ENCODE results near the gene PPP2R5B.
A peak's percentile ranks its signal among the peaks of the same experiment; 100 is the strongest.

Gene PPP2R5B

DNA sequence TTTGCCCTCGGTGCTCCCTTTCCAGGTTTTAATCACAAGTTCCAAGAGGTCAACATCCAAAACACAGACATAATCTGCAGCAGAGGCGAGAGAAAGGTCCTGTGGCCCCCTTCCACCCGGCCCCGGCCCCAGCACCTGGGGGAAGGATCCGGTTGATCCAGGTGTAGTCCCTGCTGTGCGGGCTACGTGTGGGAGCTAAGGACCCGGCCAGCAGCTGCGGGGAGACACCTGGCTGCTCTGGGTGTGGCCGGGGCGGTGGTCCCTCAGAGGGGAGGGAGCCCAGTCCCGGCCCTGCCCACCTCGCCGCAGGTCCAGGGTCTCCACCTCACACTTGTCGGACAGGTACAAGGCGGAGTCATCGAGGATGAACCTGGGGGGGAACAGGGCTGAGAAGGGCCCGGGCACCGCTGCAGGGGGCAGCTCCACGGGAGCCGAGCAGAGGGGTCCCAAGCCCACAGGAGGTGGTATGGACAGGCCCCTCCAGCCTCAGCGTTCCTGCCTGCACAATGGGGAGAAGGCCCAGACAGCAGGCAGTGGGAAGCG, 21.1 kb upstream of the PPP2R5B start:
- in situ Hi-C loops (cut with HindIII; ENCODE audit: low pct_unique_long_range_greater_than_20kb, low sequenced_read_pairs) = no loop called here
- DNase-seq (ENCODE audit: low read depth in 1 of 2, low spot score in 1 of 2) = no peak
- no peak for TF ChIP-seq JUND (IDR thresholded peaks at IDR 0.05; ENCODE audit: low read depth)

GRCh38 chr11:64905516-64906313, 18.8 kb upstream of the PPP2R5B start:
- no peak for DNase-seq (ENCODE audit: low read depth in 1 of 2, low spot score in 1 of 2)
- in situ Hi-C loops (cut with HindIII; ENCODE audit: low pct_unique_long_range_greater_than_20kb, low sequenced_read_pairs) = no loop called here
- no peak for TF ChIP-seq JUND (IDR thresholded peaks at IDR 0.05; ENCODE audit: low read depth)

GRCh38 chr11:64906314-64906635, 18.2 kb upstream of the PPP2R5B start:
- in situ Hi-C loops (cut with HindIII; ENCODE audit: low pct_unique_long_range_greater_than_20kb, low sequenced_read_pairs) = no loop called here
- TF ChIP-seq JUND (IDR thresholded peaks at IDR 0.05; ENCODE audit: low read depth) = no peak
- DNase-seq (ENCODE audit: low read depth in 1 of 2, low spot score in 1 of 2) = no peak

GRCh38 chr11:64908766-64909165, 15.7 kb upstream of the PPP2R5B start:
- no peak for TF ChIP-seq JUND (IDR thresholded peaks at IDR 0.05; ENCODE audit: low read depth)
- DNase-seq (ENCODE audit: low read depth in 1 of 2, low spot score in 1 of 2) = no peak
- in situ Hi-C loops (cut with HindIII; ENCODE audit: low pct_unique_long_range_greater_than_20kb, low sequenced_read_pairs) = no loop called here

DNA sequence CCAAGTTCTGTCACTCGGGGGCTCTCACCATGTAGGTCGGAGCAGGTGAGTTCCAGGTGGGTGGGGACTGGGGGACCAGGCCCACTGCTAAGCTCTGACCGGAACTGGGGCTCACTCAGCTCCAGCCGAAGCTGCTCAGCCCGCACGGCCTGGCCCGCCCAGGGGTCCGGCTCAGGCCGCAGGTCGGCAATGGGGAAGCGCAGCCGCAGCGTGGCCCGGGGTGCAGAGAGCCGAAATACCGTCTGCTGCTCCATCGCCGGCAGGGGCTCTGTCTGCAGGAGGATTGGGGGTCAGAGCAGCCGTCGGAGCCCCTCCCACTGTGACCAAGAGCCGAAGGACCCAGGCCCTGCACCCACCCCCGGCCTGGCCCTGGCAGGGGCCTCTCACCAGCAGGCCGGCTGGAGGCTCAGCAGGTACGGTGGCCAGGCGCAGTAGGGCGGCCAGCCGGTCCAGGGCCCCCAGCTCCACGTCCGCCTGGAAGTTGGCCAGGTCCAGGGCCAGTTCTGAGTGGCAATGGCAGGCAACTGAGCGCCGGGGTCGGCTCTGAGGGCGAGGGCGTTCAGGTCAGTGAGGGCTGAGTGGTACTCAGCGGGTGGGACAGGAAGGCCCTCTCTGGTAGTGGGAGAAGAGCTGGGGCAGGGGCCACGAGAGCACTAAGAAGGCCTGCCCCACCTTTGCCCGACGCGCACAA, 14.7 kb upstream of the PPP2R5B start:
- no peak for DNase-seq (ENCODE audit: low read depth in 1 of 2, low spot score in 1 of 2)
- no peak for TF ChIP-seq JUND (IDR thresholded peaks at IDR 0.05; ENCODE audit: low read depth)
- in situ Hi-C loops (cut with HindIII; ENCODE audit: low pct_unique_long_range_greater_than_20kb, low sequenced_read_pairs) = no loop called here

DNA sequence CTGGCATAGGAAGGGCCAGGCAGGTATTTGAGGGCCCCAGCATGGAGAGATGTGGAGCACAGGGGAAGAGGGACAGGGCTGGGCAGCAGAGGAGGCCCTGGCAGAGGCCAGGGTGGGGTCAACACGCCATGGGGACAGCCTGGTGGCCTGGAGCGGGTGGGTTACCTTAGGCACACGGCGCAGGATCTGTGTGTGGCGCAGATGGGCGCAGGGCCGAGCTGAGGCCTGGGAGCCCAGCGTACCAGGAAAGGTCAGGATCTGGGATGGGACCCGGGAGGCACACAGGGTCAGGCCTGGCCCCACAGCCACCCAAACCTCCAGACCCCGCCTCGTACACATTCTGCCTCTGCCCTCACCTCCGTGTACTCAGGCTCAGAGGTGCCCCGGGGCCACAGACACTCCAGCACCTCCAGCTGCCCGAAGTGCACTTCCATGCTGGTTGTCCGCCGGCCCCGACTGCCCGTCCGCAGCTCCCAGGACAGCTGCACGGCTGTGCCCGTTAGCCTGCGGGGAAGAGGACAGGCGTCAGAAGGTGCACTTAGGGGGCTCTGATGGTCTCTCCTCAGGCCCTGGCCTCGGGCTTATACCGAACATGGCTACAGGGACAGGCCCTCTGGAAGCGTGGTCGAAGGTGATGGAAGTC, 13.9 kb upstream of the PPP2R5B start:
- DNase-seq (ENCODE audit: low read depth in 1 of 2, low spot score in 1 of 2) = no peak
- no peak for TF ChIP-seq JUND (IDR thresholded peaks at IDR 0.05; ENCODE audit: low read depth)
- in situ Hi-C loops (cut with HindIII; ENCODE audit: low pct_unique_long_range_greater_than_20kb, low sequenced_read_pairs) = no loop called here

DNA sequence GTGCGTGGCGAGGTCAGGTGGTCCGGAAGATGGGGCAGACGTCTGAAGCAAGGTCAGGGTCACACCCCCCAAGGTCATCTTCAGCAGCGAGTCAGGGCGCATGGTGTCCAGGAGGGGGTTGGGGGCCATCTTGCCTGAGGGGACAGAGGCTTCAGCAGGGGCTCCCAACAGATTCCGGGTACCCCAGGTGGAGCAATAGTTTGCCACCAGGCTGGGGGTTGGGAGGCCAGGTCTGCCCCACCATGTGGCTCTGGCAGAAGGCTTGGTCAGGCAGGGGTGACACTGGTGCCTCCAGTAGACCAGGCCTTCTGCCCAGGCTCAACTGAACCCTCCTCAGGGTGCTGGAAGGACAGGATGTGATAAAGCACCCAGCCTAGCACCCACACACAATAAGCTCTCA, 13.3 kb upstream of the PPP2R5B start:
- in situ Hi-C loops (cut with HindIII; ENCODE audit: low pct_unique_long_range_greater_than_20kb, low sequenced_read_pairs) = no loop called here
- TF ChIP-seq JUND (IDR thresholded peaks at IDR 0.05; ENCODE audit: low read depth) = no peak
- DNase-seq (ENCODE audit: low read depth in 1 of 2, low spot score in 1 of 2) = no peak

DNA sequence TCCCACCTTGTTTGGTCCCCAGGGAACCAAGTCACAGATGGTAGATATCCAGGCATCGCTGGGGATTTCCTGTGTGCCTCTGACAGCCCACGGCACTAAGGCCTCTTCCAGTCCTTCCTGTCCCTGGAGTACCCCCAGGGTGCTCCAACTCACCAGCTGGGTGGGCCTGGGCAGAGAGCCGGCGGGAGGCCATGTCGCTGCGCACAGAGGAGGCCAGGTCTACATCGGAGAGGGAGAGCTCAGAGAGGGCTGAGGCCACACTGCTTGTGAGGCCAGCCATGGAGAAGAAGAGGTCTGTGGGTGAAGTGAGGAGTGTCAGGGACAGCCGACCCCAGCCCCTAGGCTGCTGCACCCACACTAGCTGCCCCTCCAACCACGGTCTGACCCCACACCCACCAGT, 12.8 kb upstream of the PPP2R5B start:
- TF ChIP-seq JUND (IDR thresholded peaks at IDR 0.05; ENCODE audit: low read depth) = no peak
- in situ Hi-C loops (cut with HindIII; ENCODE audit: low pct_unique_long_range_greater_than_20kb, low sequenced_read_pairs) = no loop called here

DNA sequence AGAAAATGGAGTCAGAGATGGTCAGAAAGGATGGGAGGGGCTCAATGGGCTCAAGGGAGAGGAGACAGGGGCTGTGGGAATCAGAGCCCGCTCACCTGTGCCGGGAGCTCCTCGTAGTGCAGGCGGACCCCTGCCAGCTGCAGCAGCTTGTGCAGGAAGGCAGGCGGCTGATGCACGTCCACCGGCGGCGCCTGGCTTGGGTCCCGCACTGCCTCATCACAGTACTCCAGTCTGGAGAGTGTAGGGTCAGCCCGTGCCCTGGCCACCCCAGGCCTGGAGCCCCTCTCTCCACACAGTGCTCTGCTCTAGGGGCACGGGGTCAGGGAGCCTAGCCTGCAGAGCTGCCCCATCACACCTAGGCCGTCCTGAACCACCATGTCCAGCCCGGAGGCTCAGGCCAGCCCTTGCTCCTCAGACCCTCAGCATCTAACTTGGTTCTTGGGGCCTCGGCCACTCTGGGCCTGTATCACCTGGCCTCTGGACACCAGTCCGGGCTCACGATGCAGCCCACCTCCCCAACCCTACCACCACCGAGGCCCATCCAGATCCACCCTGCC, 11.2 kb upstream of the PPP2R5B start:
- in situ Hi-C loops (cut with HindIII; ENCODE audit: low pct_unique_long_range_greater_than_20kb, low sequenced_read_pairs) = no loop called here
- no peak for DNase-seq (ENCODE audit: low read depth in 1 of 2, low spot score in 1 of 2)
- no peak for TF ChIP-seq JUND (IDR thresholded peaks at IDR 0.05; ENCODE audit: low read depth)

More for the DNA sequence above, 12.8 kb upstream of the PPP2R5B start:
- no peak for DNase-seq (ENCODE audit: low read depth in 1 of 2, low spot score in 1 of 2)

DNA sequence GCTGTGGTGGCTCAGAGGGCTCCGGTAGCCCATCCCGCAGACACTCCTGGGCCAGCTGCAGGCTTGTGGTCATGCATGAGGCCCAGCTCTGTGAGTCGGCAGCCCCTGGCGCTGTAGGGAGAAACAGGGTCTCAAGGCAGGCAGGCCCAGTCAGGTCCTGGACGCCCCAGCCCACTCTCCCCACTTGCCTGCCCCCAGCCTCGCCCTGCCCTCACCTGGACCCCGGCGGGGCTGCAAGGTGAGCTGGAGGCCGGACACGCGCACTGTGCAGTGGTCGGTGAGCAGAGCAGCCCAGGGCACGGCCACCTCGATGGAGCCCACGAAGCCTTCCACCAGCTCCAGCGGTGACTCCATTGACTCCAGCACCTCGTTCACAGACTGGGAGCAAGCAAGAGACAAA, 10.4 kb upstream of the PPP2R5B start:
- no peak for TF ChIP-seq JUND (IDR thresholded peaks at IDR 0.05; ENCODE audit: low read depth)
- in situ Hi-C loops (cut with HindIII; ENCODE audit: low pct_unique_long_range_greater_than_20kb, low sequenced_read_pairs) = no loop called here
- no peak for DNase-seq (ENCODE audit: low read depth in 1 of 2, low spot score in 1 of 2)

GRCh38 chr11:64915376-64915887, 9.1 kb upstream of the PPP2R5B start:
- no peak for TF ChIP-seq JUND (IDR thresholded peaks at IDR 0.05; ENCODE audit: low read depth)
- no peak for DNase-seq (ENCODE audit: low read depth in 1 of 2, low spot score in 1 of 2)
- in situ Hi-C loops (cut with HindIII; ENCODE audit: low pct_unique_long_range_greater_than_20kb, low sequenced_read_pairs) = no loop called here

DNA sequence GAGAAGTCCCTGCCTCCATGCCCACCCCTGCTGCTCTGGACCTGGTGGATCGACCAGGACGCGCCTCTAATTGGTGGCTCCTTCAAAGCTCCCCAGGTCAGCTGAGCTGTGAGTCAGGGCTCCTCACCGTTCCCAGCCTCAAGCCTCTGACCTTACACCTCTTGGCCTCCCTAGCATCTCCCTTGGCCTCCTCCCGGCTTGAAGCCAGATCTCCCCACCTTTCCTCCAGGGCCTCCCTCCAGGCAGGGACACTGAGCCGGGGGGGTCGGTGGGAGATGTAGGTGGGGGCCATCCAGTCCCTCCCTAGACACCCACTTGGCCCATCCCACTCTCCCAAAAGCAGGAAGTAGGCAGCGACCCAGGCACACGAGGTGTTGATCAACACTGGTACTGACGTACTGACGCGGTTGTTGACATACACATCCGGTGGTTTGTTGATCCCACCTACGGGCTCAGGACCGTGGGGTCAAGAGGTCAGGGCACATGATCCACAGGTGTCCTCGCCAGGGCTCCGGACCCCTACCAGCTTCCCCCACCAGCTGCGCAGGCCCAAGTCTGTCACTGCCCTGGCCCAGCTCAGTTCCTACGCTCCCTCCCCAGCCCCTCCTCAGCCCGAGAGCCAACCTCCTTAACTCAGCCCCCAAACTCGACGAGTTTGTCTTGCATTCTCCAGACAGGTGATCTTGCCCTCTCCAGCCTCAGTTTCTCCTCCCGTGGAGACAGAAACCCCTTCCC, 8.3 kb upstream of the PPP2R5B start:
- peak; percentile 42 to 52 for DNase-seq (ENCODE audit: low read depth in 1 of 2, low spot score in 1 of 2)
- in situ Hi-C loops (cut with HindIII; ENCODE audit: low pct_unique_long_range_greater_than_20kb, low sequenced_read_pairs) = no loop called here

More for the DNA sequence above, 8.3 kb upstream of the PPP2R5B start:
- no peak for TF ChIP-seq JUND (IDR thresholded peaks at IDR 0.05; ENCODE audit: low read depth)
